Endothelial cell of umbilical vein (primary cell): ENCODE data around the gene PRPS1L1. TPM values are rescaled to one million over a fixed set of nuclear protein-coding genes. Genes with fewer than 3 reads are reported as not detected.

Experiments used
- BruUV-seq: library from RNA; stranded (reverse); fragments of 400-500 nt; replicated peaks from 2 replicates; lab custom pipeline; 2021; lab: Mats Ljungman, UMichigan
- CTCF ChIA-PET: fragments of 300-600, 350-600 bp; sonication (Branson Sonifier 250); formaldehyde crosslinking; loops from one replicate; lab custom pipeline; 2021; ENCODE audit warnings: antibody characterized with exemption, inconsistent platforms; lab: Charles Lee
- POLR2A ChIA-PET: fragments of 300-600, 350-600 bp; sonication (Branson Sonifier 250); formaldehyde crosslinking; loops from one replicate; lab custom pipeline; 2021; ENCODE audit warnings: antibody characterized with exemption, inconsistent platforms; lab: Charles Lee
- DNase-seq: peaks from one replicate; pipeline ENCODE4 v3.0.0-alpha.2; 2011; ENCODE audit warnings: low read depth, low spot score
- FAIRE-seq: peaks from 2 replicates; lab custom pipeline; 2011; peaks lifted over from hg19 to GRCh38; lab: Jason Lieb, UNC
- H2AFZ ChIP-seq: 2 replicates; pipeline ENCODE4 v1.6.0; 2012; ENCODE audit warnings: low read depth, low read length, control low read depth, inconsistent platforms
- H3K27ac ChIP-seq: 2 replicates; pipeline ENCODE4 v1.5.1; 2011; ENCODE audit warnings: low read depth, mild to moderate bottlenecking, control low read depth, low read length, moderate library complexity; ENCODE audit not compliant: insufficient read depth
- H3K27me3 ChIP-seq, 2 experiments: 2 replicates each; pipeline versions ENCODE4 v1.6.0 to v1.6.1; 2011; ENCODE audit warnings: low read length in 2 of 2, mixed read lengths in 1 of 2; ENCODE audit not compliant: control insufficient read depth in 2 of 2, insufficient read depth in 2 of 2
- H3K36me3 ChIP-seq, 2 experiments: 2 replicates in 1 of 2; 3 replicates in 1 of 2; pipeline ENCODE4 v1.5.1; 2011; ENCODE audit warnings: low read length in 2 of 2, mild to moderate bottlenecking in 1 of 2, moderate library complexity in 1 of 2; ENCODE audit not compliant: control insufficient read depth in 2 of 2, insufficient read depth in 2 of 2; ENCODE audit errors: extremely low read depth in 1 of 2
- H3K4me1 ChIP-seq: 3 replicates; pipeline ENCODE4 v1.5.1; 2011; ENCODE audit warnings: mild to moderate bottlenecking, low read length; ENCODE audit not compliant: control insufficient read depth, insufficient read depth; ENCODE audit errors: extremely low read depth
- H3K4me2 ChIP-seq: 2 replicates; pipeline ENCODE4 v1.6.1; 2011; ENCODE audit warnings: low read length, control low read depth, mixed read lengths; ENCODE audit not compliant: insufficient read depth
- H3K4me3 ChIP-seq, 3 experiments: fragments of 200-600 bp in 1 of 3; sonication (generic), shearing (Covaris generic) in 1 of 3; replicated peaks in 1 of 3; 2 replicates each; pipeline ENCODE4 v1.5.1; 2011 to 2016; ENCODE audit warnings: control low read depth in 3 of 3, low read length in 3 of 3, mild to moderate bottlenecking in 2 of 3, inconsistent platforms in 1 of 3, low read depth in 1 of 3, moderate library complexity in 1 of 3; ENCODE audit not compliant: insufficient read depth in 1 of 3
- H3K79me2 ChIP-seq: 2 replicates; pipeline ENCODE4 v1.6.0; 2012; ENCODE audit warnings: low read length, inconsistent platforms; ENCODE audit not compliant: control insufficient read depth, insufficient read depth
- H3K9ac ChIP-seq: replicated peaks from 2 replicates; pipeline ENCODE3; 2011; ENCODE audit warnings: low read length, control low read depth; ENCODE audit not compliant: insufficient read depth; ENCODE audit errors: extremely low read depth
- H3K9me1 ChIP-seq: replicated peaks from 3 replicates; pipeline ENCODE4 v1.6.0; 2011; ENCODE audit warnings: mild to moderate bottlenecking, low read length; ENCODE audit not compliant: control insufficient read depth, insufficient read depth; ENCODE audit errors: extremely low read depth
- H3K9me3 ChIP-seq: replicated peaks from 2 replicates; pipeline ENCODE4 v1.5.1; 2012; ENCODE audit warnings: low read length, inconsistent platforms; ENCODE audit not compliant: control insufficient read depth, insufficient read depth
- H4K20me1 ChIP-seq: replicated peaks from 2 replicates; pipeline ENCODE3; 2011; ENCODE audit warnings: mild to moderate bottlenecking, low read length; ENCODE audit not compliant: control insufficient read depth, insufficient read depth; ENCODE audit errors: extremely low read depth
- CTCF ChIP-seq, 2 donors: IDR thresholded peaks; 1 replicate in 1 of 2; 2 replicates in 1 of 2; pipeline ENCODE4 v1.5.1; 2011; ENCODE audit warnings: low read length in 2 of 2, mild to moderate bottlenecking in 2 of 2, moderate library complexity in 2 of 2, control low read depth in 1 of 2, inconsistent platforms in 1 of 2, low read depth in 1 of 2; ENCODE audit not compliant: insufficient read depth in 1 of 2; ENCODE audit errors: extremely low read depth in 1 of 2
- EZH2 ChIP-seq: IDR thresholded peaks from 2 replicates; pipeline ENCODE4 v1.6.1; 2012; ENCODE audit warnings: borderline replicate concordance, low read depth, mild to moderate bottlenecking, moderate library complexity, low read length, inconsistent platforms; ENCODE audit not compliant: severe bottlenecking
- FOS ChIP-seq: IDR thresholded peaks from 2 replicates; pipeline ENCODE4 v1.6.1; 2011; ENCODE audit warnings: mild to moderate bottlenecking, low read length, moderate library complexity, borderline replicate concordance; ENCODE audit not compliant: insufficient read depth
- GATA2 ChIP-seq: IDR thresholded peaks from 2 replicates; pipeline ENCODE4 v1.7.0; 2011; ENCODE audit warnings: low read depth, mild to moderate bottlenecking, moderate library complexity, mixed read lengths, low read length; ENCODE audit not compliant: insufficient read length, insufficient read depth
- POLR2AphosphoS5 ChIP-seq: IDR thresholded peaks from 2 replicates; pipeline ENCODE4 v1.6.1; 2012; ENCODE audit warnings: low read depth, mild to moderate bottlenecking, control low read depth, low read length, moderate library complexity; ENCODE audit not compliant: insufficient read depth
- dilution Hi-C: fragments of 300-500 bp; cut with MboI; formaldehyde crosslinking; loops from one replicate; pipeline ENCODE4 v1.15.0; 2019; ENCODE audit warnings: low sequenced_read_pairs; ENCODE audit not compliant: extremely low pct_ligation_motif_present
- intact Hi-C: fragments of 100-400 bp; cut with micrococcal nuclease; formaldehyde crosslinking; loops from one replicate; pipeline ENCODE4 v1.10.0; 2022
- polyA plus RNA-seq, 4 experiments: library from polyadenylated mRNA; depleted of rRNA in 3 of 4; stranded (reverse) in 3 of 4; unstranded in 1 of 4; fragments of >200 nt; gene quantifications; 2 replicates each; pipeline versions ENCODE4 v1.2.1 to v1.2.3, GENCODE V29; 2011 to 2012; ENCODE audit warnings: missing spikeins in 1 of 4
- total RNA-seq: library from RNA; stranded (reverse); gene quantifications from 2 replicates; pipeline ENCODE4 v1.2.3, GENCODE V29; 2021
- TF ChIP-seq, protein P1 (sequence below): IDR thresholded peaks from 2 replicates; pipeline ENCODE4 v1.6.1; 2011; ENCODE audit not compliant: insufficient read depth, insufficient read length

Gene PRPS1L1
- total and polyA plus RNA-seq, 2 donors (not counting 3 experiments of a cell fraction or from before 2014, with no cell fraction given): not detected

DNA sequence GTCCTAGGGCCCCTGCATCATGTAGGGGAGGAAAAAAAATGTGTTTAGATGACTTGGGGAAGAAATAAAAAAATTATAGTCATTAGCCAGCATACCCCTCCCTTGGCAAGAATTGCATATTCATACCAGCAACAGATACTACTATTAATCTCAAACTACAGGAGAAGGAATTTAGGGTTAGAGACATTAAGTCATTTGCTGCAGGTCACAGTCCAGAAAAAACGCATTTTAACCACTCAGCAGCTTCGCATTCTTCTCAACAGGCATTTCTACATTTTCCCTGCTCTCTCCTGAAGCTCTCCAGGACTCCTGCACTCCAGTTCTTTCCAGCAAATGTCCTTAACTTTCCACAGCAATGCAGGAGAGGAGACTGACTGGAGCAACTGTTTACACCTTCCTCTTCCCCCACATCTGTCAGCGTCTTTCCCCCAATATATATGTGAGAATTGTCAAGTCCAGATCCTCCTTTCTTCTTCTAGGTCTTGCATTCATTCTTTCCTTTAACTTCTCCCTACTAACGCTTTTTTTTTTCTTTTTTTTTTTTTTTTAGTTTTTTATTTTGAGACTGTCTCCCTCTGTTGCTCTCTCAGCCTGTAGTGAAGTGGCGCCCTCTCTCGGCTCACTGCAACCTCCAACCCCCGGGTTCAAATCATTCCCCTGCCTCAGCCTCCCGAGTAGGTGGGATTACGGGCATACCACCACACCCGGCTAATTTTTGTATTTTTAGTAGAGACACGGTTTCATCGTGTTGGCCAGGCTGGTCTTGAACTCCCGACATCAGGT is 35.6 kb downstream of the PRPS1L1 start:
- no peaks in the 10 kb centered on the region for H3K9me1 ChIP-seq
- no peaks in the 10 kb centered on the region for H4K20me1 ChIP-seq
- H2AFZ ChIP-seq: peak overlapping the region; percentile 35
- CTCF ChIA-PET: interaction anchor here (1.2 to 2.1 kb wide), 2 partner anchors 222 kb away, joined by 5 to 13 read pairs; no protein-coding TSS in a partner anchor
- no peak overlapping the region for H3K4me2 ChIP-seq
- no peaks in the 10 kb centered on the region for H3K27me3 ChIP-seq
- no peaks in the 10 kb centered on the region for H3K4me1 ChIP-seq
- FAIRE-seq (no peak), DNase-seq (no peak)
- H3K9ac ChIP-seq: no peak overlapping the region
- dilution Hi-C loops: no loop called here
- TF ChIP-seq, protein P1, sequence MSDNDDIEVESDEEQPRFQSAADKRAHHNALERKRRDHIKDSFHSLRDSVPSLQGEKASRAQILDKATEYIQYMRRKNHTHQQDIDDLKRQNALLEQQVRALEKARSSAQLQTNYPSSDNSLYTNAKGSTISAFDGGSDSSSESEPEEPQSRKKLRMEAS: no peak
- no peak for TF ChIP-seq POLR2AphosphoS5
- TF ChIP-seq EZH2: no peak
- no peak for TF ChIP-seq FOS
- no peak for TF ChIP-seq GATA2
- peak in 1 of 2 donors; percentile 13 for TF ChIP-seq CTCF (IDR thresholded peaks at IDR 0.05; ENCODE audit: extremely low read depth in 1 of 2, insufficient read depth in 1 of 2, low read depth in 1 of 2, low read length in 2 of 2)
- POLR2A ChIA-PET: no interaction called here
- no peak overlapping the region for H3K4me3 ChIP-seq
- no TSS peak for BruUV-seq
- no peaks in the 10 kb centered on the region for H3K9me3 ChIP-seq
- intact Hi-C loops: loop anchor here (2.0 to 5.0 kb wide), 2 partner anchors 221 to 285 kb away; no protein-coding TSS in a partner anchor
- H3K36me3 ChIP-seq: no peaks in the 10 kb centered on the region
- no peak overlapping the region for H3K27ac ChIP-seq
- H3K79me2 ChIP-seq: no peaks in the 10 kb centered on the region
